Panc1 (cell line): ENCODE measurements around the gene DPT. TPM values are rescaled to one million over a fixed set of nuclear protein-coding genes. Genes with fewer than 3 reads are reported as not detected.

Source experiments
- ATAC-seq: fragments of 200-7000 bp; cut with Tn5 transposase; 2 replicates; pipeline ENCODE4 v1.9.1; 2020; ENCODE audit warnings: mild to moderate bottlenecking, moderate library complexity
- BruUV-seq: library from RNA; stranded (reverse); fragments of 400-500 nt; replicated peaks from 2 replicates; lab custom pipeline; 2021; lab: Mats Ljungman, UMichigan
- CTCF ChIA-PET: fragments of 300-600 bp; sonication (Branson Sonifier 250); formaldehyde crosslinking; loops from one replicate; lab custom pipeline; 2022; ENCODE audit warnings: antibody characterized with exemption; lab: Charles Lee
- POLR2A ChIA-PET: fragments of 300-600 bp; sonication (Branson Sonifier 250); formaldehyde crosslinking; loops from one replicate; lab custom pipeline; 2022; ENCODE audit warnings: antibody characterized with exemption; lab: Charles Lee
- DNase-seq: peaks from one replicate; pipeline ENCODE4 v3.0.0-alpha.2; 2010; ENCODE audit warnings: low read depth, low spot score
- H3K27ac ChIP-seq: 2 replicates; pipeline ENCODE4 v1.5.1; 2011; ENCODE audit warnings: mild to moderate bottlenecking, low read length, inconsistent platforms
- H3K27me3 ChIP-seq: fragments of 200-500 bp; sonication (Bioruptor generic); 2 replicates; pipeline ENCODE4 v1.6.0; 2014; ENCODE audit warnings: low read length, inconsistent platforms; ENCODE audit not compliant: control insufficient read depth, insufficient read depth
- H3K36me3 ChIP-seq: fragments of 200-500 bp; sonication (Bioruptor generic); 2 replicates; pipeline ENCODE4 v1.5.1; 2014; ENCODE audit warnings: inconsistent platforms, mild to moderate bottlenecking, low read length, moderate library complexity; ENCODE audit not compliant: control insufficient read depth, insufficient read depth
- H3K4me1 ChIP-seq: 2 replicates; pipeline ENCODE4 v1.5.1; 2011; ENCODE audit warnings: inconsistent platforms, mild to moderate bottlenecking, low read length, moderate library complexity; ENCODE audit not compliant: control insufficient read depth, insufficient read depth
- H3K4me3 ChIP-seq, 2 experiments: 2 replicates each; pipeline ENCODE4 v1.5.1; 2011 to 2012; ENCODE audit warnings: low read depth in 2 of 2, low read length in 2 of 2, mild to moderate bottlenecking in 2 of 2, inconsistent platforms in 1 of 2, moderate library complexity in 1 of 2
- H3K9me3 ChIP-seq: fragments of 200-500 bp; sonication (Bioruptor generic); 2 replicates; pipeline ENCODE4 v1.5.1; 2014; ENCODE audit warnings: low read depth, mild to moderate bottlenecking, inconsistent platforms, low read length, moderate library complexity; ENCODE audit not compliant: control insufficient read depth, insufficient read depth
- CTCF ChIP-seq: fragments of 450-650 bp; IDR thresholded peaks from 2 replicates; pipeline ENCODE4 v1.5.1; 2017; ENCODE audit warnings: mild to moderate bottlenecking
- POLR2AphosphoS5 ChIP-seq: IDR thresholded peaks from 2 replicates; pipeline ENCODE4 v1.6.1; 2012; ENCODE audit warnings: mild to moderate bottlenecking, low read depth, low read length, moderate library complexity
- REST ChIP-seq, 2 experiments: IDR thresholded peaks; 2 replicates each; pipeline ENCODE4 v1.6.1; 2011 to 2012; ENCODE audit warnings: low read depth in 2 of 2, control low read depth in 1 of 2, low read length in 1 of 2, mild to moderate bottlenecking in 1 of 2, moderate library complexity in 1 of 2; ENCODE audit not compliant: insufficient read depth in 1 of 2
- SIN3A ChIP-seq: IDR thresholded peaks from 2 replicates; pipeline ENCODE4 v1.6.1; 2012; ENCODE audit warnings: low read depth, mild to moderate bottlenecking, low read length, moderate library complexity, borderline replicate concordance; ENCODE audit not compliant: insufficient read depth
- TCF7L2 ChIP-seq: IDR thresholded peaks from 2 replicates; pipeline ENCODE4 v1.6.1; 2011; ENCODE audit warnings: mild to moderate bottlenecking, low read depth, low read length, inconsistent platforms
- in situ Hi-C: cut with HindIII; loops from 2 replicates; pipeline ENCODE4 v1.10.0; 2016; ENCODE audit warnings: low sequenced_read_pairs, low pct_unique_long_range_greater_than_20kb
- intact Hi-C: fragments of 100-400 bp; cut with micrococcal nuclease; formaldehyde crosslinking; loops from one replicate; pipeline ENCODE4 v1.10.0; 2022; ENCODE audit not compliant: unreplicated experiment
- total RNA-seq: library from RNA; stranded (reverse); gene quantifications from one replicate; pipeline ENCODE4 v1.2.1, GENCODE V29; 2021; ENCODE audit not compliant: unreplicated experiment

The DPT gene
- total RNA-seq, 1 experiment from 2014 or later = not detected

GRCh38 chr1:168735974-168736373 is 7.0 kb upstream of the DPT start:
- in situ Hi-C loops = no loop called here
- CTCF ChIA-PET = no interaction called here

GRCh38 chr1:168734946-168735345 is 5.9 kb upstream of the DPT start:
- ATAC-seq (no peak), DNase-seq (no peak)
- in situ Hi-C loops (no loop called here), intact Hi-C loops (no loop called here)
- no peaks in the 10 kb centered on the region for H3K36me3 ChIP-seq
- H3K27me3 ChIP-seq = no peaks in the 10 kb centered on the region; the same call in 1 of the 2 replicates
- POLR2A ChIA-PET = no interaction called here
- no peaks in the 10 kb centered on the region for H3K9me3 ChIP-seq
- no peak overlapping the region for H3K4me3 ChIP-seq
- no peak for TF ChIP-seq POLR2AphosphoS5
- no peak for TF ChIP-seq TCF7L2
- TF ChIP-seq REST (IDR thresholded peaks at IDR 0.05; ENCODE audit: insufficient read depth in 1 of 2, low read depth in 2 of 2, low read length in 1 of 2) = no peak
- TF ChIP-seq SIN3A = no peak
- peak; percentile 26; the same call in 1 of the 2 replicates for TF ChIP-seq CTCF
- H3K4me1 ChIP-seq = 0 out of 2 replicates have a peak, but pooled peaks cover 4% of the 10 kb centered on the region
- CTCF ChIA-PET = no interaction called here
- H3K27ac ChIP-seq = no peak overlapping the region
- no TSS peak for BruUV-seq

More at GRCh38 chr1:168735974-168736373, 7.0 kb upstream of the DPT start:
- intact Hi-C loops = no loop called here
- POLR2A ChIA-PET = no interaction called here
- Histone ChIP-seq H3K36me3 (no peaks in the 10 kb centered on the region), H3K27ac (no peak overlapping the region), H3K27me3 (no peaks in the 10 kb centered on the region; the same call in 1 of the 2 replicates), H3K4me1 (0 out of 2 replicates have a peak, but pooled peaks cover 4% of the 10 kb centered on the region), H3K4me3 (no peak overlapping the region), H3K9me3 (no peaks in the 10 kb centered on the region)
- DNase-seq (no peak), ATAC-seq (no peak)
- no TSS peak for BruUV-seq
- TF ChIP-seq CTCF = no peak
- no peak for TF ChIP-seq SIN3A
- TF ChIP-seq TCF7L2 = no peak
- no peak for TF ChIP-seq REST (IDR thresholded peaks at IDR 0.05; ENCODE audit: insufficient read depth in 1 of 2, low read depth in 2 of 2, low read length in 1 of 2)
- TF ChIP-seq POLR2AphosphoS5 = no peak
